GM21367 (cell line): ENCODE data around the gene CRB2.

ENCODE experiments used
- ATAC-seq: cut with Tn5 transposase; IDR thresholded peaks from one replicate; pipeline ENCODE4 v1.9.1; 2021; ENCODE audit not compliant: unreplicated experiment

CRB2 gene

DNA sequence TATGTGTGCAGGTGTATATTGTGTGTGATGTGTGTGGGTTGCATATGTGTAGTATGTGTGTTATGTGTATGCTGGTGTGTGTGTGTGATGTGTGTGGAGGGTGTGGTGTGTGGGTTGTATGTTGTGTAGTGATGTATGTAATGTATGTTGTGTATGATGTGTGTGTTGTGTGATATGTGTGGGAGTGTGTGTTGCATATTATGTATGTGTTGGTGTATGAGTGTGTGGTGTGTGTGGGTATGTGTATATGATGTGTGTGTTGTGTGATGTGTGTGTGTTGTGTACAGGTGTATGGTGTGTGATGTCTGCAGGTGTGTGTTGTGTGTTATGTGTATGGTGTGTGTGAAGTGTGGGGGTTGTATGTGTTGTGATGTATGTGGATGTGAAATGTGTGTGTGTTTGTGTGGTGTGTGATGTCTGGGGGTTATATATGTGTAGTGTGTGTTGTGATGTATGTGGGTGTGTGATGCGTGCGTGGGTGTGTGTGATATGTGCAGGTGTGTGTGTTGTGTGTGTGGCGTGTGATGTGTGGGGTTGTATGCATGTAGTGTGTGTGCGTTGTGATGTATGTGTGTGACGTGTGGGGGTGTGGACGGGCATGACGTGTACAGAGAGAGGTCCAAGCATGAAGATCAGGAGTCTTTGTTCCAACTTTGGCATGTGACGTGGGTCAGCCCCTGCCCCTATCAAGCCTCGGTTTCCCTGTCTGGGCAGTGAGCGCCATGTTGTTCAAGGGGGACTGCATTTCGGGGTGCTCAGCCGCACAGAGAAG is 8.5 kb upstream of the CRB2 start:
- ATAC-seq, result no peak

- no peak for ATAC-seq
Observed at GRCh38 chr9:123348317-123348992, 7.5 kb upstream of the CRB2 start.

DNA sequence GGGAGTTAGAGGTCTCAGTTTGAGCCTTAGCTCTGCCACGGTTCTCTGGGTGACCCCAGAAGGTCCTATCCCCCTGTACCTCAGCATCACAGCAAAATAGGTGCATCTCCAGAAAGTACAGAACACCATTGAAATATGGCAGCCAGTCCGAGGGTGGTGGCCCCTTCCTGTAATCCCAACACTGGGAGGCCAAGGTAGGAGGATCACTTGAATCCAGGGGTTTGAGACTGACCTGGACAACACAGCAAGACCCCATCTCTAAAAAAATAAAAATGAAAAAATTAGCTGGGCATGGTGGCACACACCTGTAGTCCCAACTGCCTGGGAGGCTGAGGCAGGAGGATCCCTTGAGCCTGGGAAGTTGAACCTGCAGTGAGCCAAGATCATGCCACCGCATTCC is 7.0 kb upstream of the CRB2 start:
- ATAC-seq, result no peak

DNA sequence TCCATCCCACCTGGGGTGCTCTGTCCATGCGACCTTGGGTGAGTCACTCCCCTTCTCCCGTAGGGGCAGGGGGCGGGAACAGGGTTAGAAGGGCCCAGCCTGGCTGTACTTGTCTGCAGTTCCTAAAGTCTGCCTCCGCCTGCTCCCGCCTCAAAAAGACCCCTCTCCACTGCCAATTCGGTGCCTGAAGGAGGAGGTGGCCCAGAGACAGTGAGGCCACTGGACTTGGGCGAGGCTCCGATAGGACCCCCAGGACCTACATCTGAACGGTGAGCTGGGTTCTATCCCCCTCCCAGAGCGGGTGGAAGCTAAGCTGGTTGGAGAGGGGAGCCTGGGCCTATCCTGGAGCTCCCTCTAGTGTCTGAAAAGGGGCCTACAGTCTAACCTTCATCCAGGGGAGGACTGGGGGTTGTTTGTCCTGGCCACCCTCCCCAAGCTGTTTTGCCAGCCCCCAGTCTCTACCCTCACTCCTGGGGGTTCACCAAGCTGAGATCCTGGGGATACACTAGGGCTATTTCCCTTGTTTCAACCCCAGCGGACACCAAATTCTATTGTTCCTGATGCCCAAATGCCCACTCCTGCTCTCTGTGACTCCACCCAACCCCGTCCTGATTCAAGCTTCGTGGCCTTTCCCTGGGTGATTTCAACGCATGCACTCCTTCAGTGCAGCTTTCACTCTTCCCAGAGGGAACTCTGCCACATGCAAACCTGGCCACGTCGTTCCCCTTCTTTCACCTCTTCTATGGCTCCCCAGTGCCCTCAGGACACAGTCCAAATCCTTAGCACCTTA is 6.1 kb upstream of the CRB2 start:
- ATAC-seq, result peak; percentile 46

DNA sequence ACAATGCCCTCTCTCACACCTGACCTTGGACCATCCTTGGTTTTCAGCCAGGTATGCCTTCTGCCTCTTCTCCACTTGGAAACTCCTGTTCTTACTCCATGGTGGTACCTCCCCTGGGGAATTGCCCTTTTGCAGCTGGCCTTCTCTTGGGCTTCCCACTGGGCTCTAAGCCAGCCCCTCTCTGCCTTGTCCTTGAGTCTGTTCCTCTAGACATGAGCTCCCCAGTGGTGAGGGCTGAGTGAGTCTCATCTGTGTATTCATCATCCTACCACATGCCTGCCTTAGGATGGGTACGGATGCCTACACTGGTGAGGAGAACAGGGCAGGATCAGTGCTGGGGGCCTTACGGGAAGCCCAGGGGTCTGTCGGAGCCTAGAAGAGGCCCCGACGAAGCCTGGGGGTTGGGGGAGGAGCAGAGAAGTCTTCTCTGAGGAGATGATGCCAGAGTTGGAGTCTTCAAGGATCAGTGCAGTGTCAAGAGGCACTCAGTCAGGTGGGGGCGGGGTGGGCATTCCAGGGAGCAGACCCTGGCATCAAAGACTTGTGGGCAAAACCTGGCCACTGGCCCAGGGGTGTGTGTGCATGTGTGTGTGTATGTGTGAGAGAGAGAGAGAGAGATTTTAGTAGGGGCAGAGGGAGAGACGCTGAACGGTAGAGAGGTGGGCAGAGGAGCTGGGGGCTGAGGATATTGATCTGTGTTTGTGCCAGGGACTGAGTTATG is 5.2 kb upstream of the CRB2 start:
- no peak for ATAC-seq

GRCh38 chr9:123353041-123353440 is 3.0 kb upstream of the CRB2 start:
- ATAC-seq, result no peak

GRCh38 chr9:123353984-123354591 is 1.9 kb upstream of the CRB2 start:
- ATAC-seq, result peak; percentile 60

GRCh38 chr9:123354806-123355508 is 1.0 kb upstream of the CRB2 start:
- ATAC-seq, result no peak

GRCh38 chr9:123356851-123357742 is 1.1 kb downstream of the CRB2 start:
- no peak for ATAC-seq

DNA sequence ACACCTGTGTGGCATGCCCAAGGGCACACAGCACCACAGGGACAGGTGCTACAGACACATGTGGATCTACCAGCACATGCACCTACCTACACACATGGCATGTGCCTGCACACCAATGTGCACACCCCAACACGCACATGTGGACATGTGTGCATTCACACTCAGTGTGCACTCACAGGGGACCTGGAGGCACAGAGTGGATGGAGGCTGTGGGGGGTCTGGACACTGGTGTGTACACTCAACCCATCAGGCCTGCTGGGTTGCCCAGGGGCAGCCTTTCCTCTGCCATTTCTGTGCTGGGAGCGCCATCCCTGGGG is 1.7 kb downstream of the CRB2 start:
- no peak for ATAC-seq

GRCh38 chr9:123358181-123358905 is 2.3 kb downstream of the CRB2 start:
- no peak for ATAC-seq

GRCh38 chr9:123359106-123359505 is 3.1 kb downstream of the CRB2 start:
- no peak for ATAC-seq

- no peak for ATAC-seq
Observed at GRCh38 chr9:123359546-123359945, 3.5 kb downstream of the CRB2 start.

DNA sequence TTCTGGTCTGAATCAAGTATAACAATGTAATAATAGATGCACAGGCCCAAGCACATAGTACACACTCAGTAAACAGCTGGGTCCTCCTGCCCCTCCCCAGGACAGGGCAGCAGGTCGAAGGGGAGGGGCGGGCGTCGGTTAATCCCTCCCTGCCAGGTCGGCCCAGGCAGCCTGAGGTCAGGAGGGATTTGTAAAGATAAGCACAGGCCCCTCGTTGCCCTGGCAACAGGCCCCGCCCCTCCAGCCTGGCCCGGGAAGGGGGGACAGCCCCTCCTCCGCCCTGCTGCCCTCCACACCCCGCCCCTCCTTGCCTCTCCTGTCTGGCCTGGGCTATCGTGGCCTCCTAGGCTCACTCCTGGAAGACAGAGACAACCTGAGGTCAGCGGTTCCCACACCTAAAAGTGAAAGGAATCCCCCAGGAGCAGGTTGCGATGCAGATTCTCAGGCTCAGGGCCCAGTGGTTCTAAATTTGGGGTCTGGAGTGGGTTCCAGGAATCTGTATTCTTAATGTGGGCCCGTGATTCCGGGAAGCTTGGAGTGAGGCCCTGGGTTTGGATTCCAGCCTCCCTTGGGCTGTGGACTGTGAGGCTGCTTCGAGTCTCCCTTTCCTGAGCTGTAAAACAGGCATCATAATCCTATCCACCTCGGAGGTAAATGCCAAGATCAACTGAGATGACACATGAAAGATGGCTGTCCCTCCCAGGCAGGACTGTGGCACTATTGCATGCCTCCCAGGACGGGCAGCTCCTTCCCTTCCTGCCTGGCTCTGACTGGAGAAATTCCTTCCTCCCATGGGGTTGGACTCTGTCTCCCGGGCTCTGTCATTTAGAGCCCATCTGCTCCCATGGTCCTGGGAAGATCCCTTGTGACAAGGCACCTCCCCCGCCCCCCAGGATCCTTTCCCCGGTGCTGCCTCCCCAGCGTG is 4.4 kb downstream of the CRB2 start:
- no peak for ATAC-seq

DNA sequence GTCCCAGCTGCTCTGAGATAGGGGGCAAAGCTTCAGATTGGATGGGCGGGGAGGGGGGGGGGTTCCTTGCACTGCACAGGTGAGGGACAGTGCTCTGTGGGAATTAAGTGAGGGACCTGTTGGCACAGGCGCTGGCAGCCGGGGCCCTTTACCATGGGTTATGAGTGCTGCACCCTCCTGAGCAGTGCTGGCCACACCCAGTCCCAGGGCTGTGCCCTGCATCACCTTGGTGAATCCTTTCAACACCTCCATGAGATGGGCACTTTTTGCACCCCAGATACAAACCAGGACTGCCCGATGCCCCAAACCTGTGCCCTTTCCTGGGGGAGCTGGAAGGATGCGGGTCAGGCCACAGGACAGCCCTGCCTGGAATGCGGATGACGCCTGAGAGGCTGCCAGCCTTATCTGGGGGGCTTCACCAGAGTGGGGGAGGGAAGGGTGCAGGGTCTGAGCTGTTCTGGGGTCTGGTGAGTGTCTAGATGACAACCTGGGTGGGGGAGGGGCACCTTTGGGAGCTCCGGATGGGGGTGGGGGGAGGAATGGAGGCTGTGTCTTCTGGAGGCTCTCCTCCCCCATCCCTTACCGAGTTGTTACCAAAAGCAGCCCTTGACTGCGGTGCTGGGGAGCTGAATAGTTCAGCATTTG is 5.2 kb downstream of the CRB2 start:
- ATAC-seq, result no peak

GRCh38 chr9:123361731-123362510 is 5.9 kb downstream of the CRB2 start:
- ATAC-seq, result no peak
